SK-N-SH treated with all-trans-retinoic acid at 6 μM for 48 hours (cell line): ENCODE results near the gene IFIT3.

ENCODE experiments used
- ATAC-seq: fragments of 200-7000 bp; cut with Tn5 transposase; 3 replicates; pipeline ENCODE4 v1.9.1; 2020; ENCODE audit warnings: mild to moderate bottlenecking, moderate library complexity
- BACH2 ChIP-seq: fragments of 250-450 bp; sonication (Bioruptor Pico); IDR thresholded peaks from 2 replicates; pipeline ENCODE4 v1.9.0; 2021; ENCODE audit warnings: mild to moderate bottlenecking, borderline replicate concordance
- CREB5 ChIP-seq: fragments of 250-450 bp; sonication (Bioruptor Pico); IDR thresholded peaks from 2 replicates; pipeline ENCODE4 v1.5.1; 2020; ENCODE audit warnings: low read depth, mild to moderate bottlenecking, moderate library complexity
- CSDC2 ChIP-seq: fragments of 250-450 bp; sonication (Bioruptor Pico); IDR thresholded peaks from 2 replicates; pipeline ENCODE4 v1.5.0; 2020; ENCODE audit warnings: mild to moderate bottlenecking, moderate library complexity
- ESRRG ChIP-seq: fragments of 250-450 bp; sonication (Bioruptor Pico); IDR thresholded peaks from 2 replicates; pipeline ENCODE4 v1.6.1; 2021; ENCODE audit warnings: mild to moderate bottlenecking
- GLIS3 ChIP-seq: fragments of 250-450 bp; sonication (Bioruptor Pico); IDR thresholded peaks from 2 replicates; pipeline ENCODE4 v1.5.0; 2020; ENCODE audit warnings: mild to moderate bottlenecking, moderate library complexity
- ISL1 ChIP-seq: fragments of 250-450 bp; sonication (Bioruptor Pico); IDR thresholded peaks from 2 replicates; pipeline ENCODE4 v2.1.2; 2022; ENCODE audit warnings: mild to moderate bottlenecking, moderate library complexity
- OSR1 ChIP-seq: fragments of 250-450 bp; sonication (Bioruptor Pico); IDR thresholded peaks from 2 replicates; pipeline ENCODE4 v1.8.0; 2022; ENCODE audit warnings: moderate library complexity, mild to moderate bottlenecking, inconsistent platforms
- PATZ1 ChIP-seq: fragments of 250-450 bp; sonication (Bioruptor Pico); IDR thresholded peaks from 2 replicates; pipeline ENCODE4 v1.8.0; 2020; ENCODE audit warnings: mild to moderate bottlenecking, moderate library complexity, borderline replicate concordance
- PPARA ChIP-seq: fragments of 250-450 bp; sonication (Bioruptor Pico); IDR thresholded peaks from 2 replicates; pipeline ENCODE4 v1.5.0; 2020; ENCODE audit warnings: mild to moderate bottlenecking, borderline replicate concordance
- RARB ChIP-seq: fragments of 250-450 bp; sonication (Bioruptor Pico); IDR thresholded peaks from 2 replicates; pipeline ENCODE4 v1.8.0; 2021; ENCODE audit warnings: mild to moderate bottlenecking, moderate library complexity
- SNAI2 ChIP-seq: fragments of 250-450 bp; sonication (Bioruptor Pico); IDR thresholded peaks from 2 replicates; pipeline ENCODE4 v1.5.0; 2020; ENCODE audit warnings: mild to moderate bottlenecking, moderate library complexity
- TCF4 ChIP-seq: fragments of 250-450 bp; sonication (Bioruptor Pico); IDR thresholded peaks from 2 replicates; pipeline ENCODE4 v1.8.0; 2021; ENCODE audit warnings: mild to moderate bottlenecking, moderate library complexity, borderline replicate concordance
- TOX ChIP-seq: fragments of 250-450 bp; sonication (Bioruptor Pico); IDR thresholded peaks from 2 replicates; pipeline ENCODE4 v1.8.0; 2021; ENCODE audit warnings: mild to moderate bottlenecking, moderate library complexity, borderline replicate concordance
- TSHZ2 ChIP-seq: fragments of 250-450 bp; sonication (Bioruptor Pico); IDR thresholded peaks from 2 replicates; pipeline ENCODE4 v1.5.0; 2020; ENCODE audit warnings: mild to moderate bottlenecking, moderate library complexity
- ZC3H10 ChIP-seq: fragments of 250-450 bp; sonication (Bioruptor Pico); IDR thresholded peaks from 2 replicates; pipeline ENCODE4 v1.5.1; 2021; ENCODE audit warnings: mild to moderate bottlenecking, moderate library complexity
- ZFP3 ChIP-seq: fragments of 250-450 bp; sonication (Bioruptor Pico); IDR thresholded peaks from 2 replicates; pipeline ENCODE4 v1.5.0; 2020; ENCODE audit warnings: mild to moderate bottlenecking, moderate library complexity
- ZFP30 ChIP-seq: fragments of 450-650 bp; formaldehyde crosslinking; IDR thresholded peaks from 2 replicates; pipeline ENCODE4 v1.5.0; 2022; ENCODE audit warnings: mild to moderate bottlenecking, moderate library complexity
- ZNF565 ChIP-seq: fragments of 450-650 bp; formaldehyde crosslinking; conservative IDR thresholded peaks from 2 replicates; pipeline ENCODE4 v1.5.0; 2020; ENCODE audit warnings: low read depth, mild to moderate bottlenecking, moderate library complexity
- ZNF70 ChIP-seq: fragments of 450-650 bp; formaldehyde crosslinking; IDR thresholded peaks from 2 replicates; pipeline ENCODE4 v1.5.0; 2020; ENCODE audit warnings: mild to moderate bottlenecking, moderate library complexity
- ZNF8 ChIP-seq: fragments of 450-650 bp; formaldehyde crosslinking; IDR thresholded peaks from 2 replicates; pipeline ENCODE4 v1.5.0; 2020; ENCODE audit warnings: mild to moderate bottlenecking, moderate library complexity
- TF ChIP-seq, protein P1 (sequence below): fragments of 250-450 bp; sonication (Bioruptor Pico); IDR thresholded peaks from 2 replicates; pipeline ENCODE4 v1.8.0; 2021; ENCODE audit warnings: low read depth, mild to moderate bottlenecking, moderate library complexity, borderline replicate concordance

Gene IFIT3

DNA sequence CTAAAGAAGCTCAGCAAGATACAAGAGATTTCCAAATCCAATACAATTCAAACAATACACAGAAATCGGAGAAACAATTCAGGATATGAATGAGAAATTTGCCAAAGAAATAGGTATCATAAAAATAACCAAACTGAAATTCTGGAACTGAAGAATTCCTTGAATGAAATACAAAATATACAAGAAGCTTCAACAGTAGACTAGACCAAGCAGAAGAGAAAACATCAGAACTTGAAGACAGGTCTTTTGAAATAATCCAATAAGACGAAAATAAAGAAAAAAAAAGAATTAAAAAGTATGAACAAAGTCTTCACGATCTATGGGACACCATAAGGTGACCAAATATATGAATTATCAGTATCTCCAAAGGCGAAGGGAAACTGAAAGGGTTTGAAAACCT lies 28.8 kb upstream of the IFIT3 start:
- no peak for ATAC-seq
- TF ChIP-seq ZFP30 (CRISPR knock-in tag) (peak; percentile 58; the same call in 1 of the 2 replicates), TSHZ2 (no peak), RARB (CRISPR knock-in tag) (no peak)

- TF ChIP-seq TSHZ2 (no peak), PATZ1 (CRISPR knock-in tag) (no peak), ZFP30 (CRISPR knock-in tag) (no peak), ZC3H10 (no peak), ZNF565 (no peak), ZNF8 (CRISPR knock-in tag) (no peak), GLIS3 (CRISPR knock-in tag) (no peak), CSDC2 (CRISPR knock-in tag) (no peak)
- TF ChIP-seq, protein P1, sequence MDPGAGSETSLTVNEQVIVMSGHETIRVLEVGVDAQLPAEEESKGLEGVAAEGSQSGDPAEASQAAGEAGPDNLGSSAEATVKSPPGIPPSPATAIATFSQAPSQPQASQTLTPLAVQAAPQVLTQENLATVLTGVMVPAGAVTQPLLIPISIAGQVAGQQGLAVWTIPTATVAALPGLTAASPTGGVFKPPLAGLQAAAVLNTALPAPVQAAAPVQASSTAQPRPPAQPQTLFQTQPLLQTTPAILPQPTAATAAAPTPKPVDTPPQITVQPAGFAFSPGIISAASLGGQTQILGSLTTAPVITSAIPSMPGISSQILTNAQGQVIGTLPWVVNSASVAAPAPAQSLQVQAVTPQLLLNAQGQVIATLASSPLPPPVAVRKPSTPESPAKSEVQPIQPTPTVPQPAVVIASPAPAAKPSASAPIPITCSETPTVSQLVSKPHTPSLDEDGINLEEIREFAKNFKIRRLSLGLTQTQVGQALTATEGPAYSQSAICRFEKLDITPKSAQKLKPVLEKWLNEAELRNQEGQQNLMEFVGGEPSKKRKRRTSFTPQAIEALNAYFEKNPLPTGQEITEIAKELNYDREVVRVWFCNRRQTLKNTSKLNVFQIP (CRISPR knock-in tag) = no peak
- peak; percentile 64 for ATAC-seq
These were observed 26.6 kb upstream of the IFIT3 start for GRCh38 chr10:89301232-89301631.

DNA sequence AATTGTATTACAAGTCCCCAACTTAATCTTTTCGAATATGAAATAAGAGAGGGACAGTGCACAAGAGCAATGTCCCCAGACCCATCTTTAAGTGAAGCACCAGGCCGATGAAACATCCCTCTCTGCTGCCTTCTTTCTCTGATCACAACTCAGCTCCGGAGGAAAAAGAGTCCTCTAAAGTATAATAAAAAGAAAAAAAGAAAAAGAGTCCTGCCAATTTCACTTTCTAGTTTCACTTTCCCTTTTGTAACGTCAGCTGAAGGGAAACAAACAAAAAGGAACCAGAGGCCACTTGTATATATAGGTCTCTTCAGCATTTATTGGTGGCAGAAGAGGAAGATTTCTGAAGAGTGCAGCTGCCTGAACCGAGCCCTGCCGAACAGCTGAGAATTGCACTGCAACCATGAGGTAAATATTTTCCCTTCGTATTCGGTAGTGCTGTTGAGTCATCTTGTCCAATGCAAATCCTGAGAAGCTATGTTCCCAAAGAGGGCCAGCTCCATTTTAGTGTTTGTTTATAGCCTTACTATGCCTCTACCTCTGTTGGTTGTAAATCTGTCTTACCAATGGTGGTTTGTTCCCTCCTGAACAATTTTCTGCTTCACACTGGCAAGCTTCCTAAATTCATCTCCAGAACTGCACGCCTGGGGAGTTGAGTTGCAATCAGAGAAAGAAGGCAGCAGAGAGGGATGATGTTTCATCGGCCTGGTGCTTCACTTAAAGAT lies 25.9 kb upstream of the IFIT3 start, which contains the start of gene IFIT2:
TSS of gene IFIT2 (plus strand) at position 326 of the 725 bp plus-strand sequence. CDS start at position 404, 78 bp downstream.
- peak; percentile 90 for ATAC-seq
- no peak for TF ChIP-seq PATZ1 (CRISPR knock-in tag)
- TF ChIP-seq CSDC2 (CRISPR knock-in tag) = no peak
- TF ChIP-seq OSR1 (CRISPR knock-in tag) = no peak
- no peak for TF ChIP-seq GLIS3 (CRISPR knock-in tag)
- no peak for TF ChIP-seq BACH2 (CRISPR knock-in tag)
- TF ChIP-seq ESRRG (CRISPR knock-in tag) = no peak
- TF ChIP-seq ZFP3 (CRISPR knock-in tag) = no peak
- TF ChIP-seq, protein P1 (CRISPR knock-in tag) = no peak
- no peak for TF ChIP-seq CREB5
- TF ChIP-seq PPARA = no peak
- TF ChIP-seq ZNF565 = no peak
- no peak for TF ChIP-seq ZNF70 (CRISPR knock-in tag)
- TF ChIP-seq ZFP30 (CRISPR knock-in tag) = no peak
- no peak for TF ChIP-seq ZNF8 (CRISPR knock-in tag)
- no peak for TF ChIP-seq TCF4 (CRISPR knock-in tag)
- TF ChIP-seq TOX (CRISPR knock-in tag) = no peak
- no peak for TF ChIP-seq ISL1
- no peak for TF ChIP-seq SNAI2 (CRISPR knock-in tag)
